Measurements from ENCODE around the gene ATXN10. TPM values are rescaled to one million over a fixed set of nuclear protein-coding genes. Genes with fewer than 3 reads are reported as not detected.

ATXN10 gene
- total and polyA plus RNA-seq, 2 of the 8 experiments (the other 6 are each of a cell fraction or from before 2014, with no cell fraction given): 134 to 210 TPM

DNA sequence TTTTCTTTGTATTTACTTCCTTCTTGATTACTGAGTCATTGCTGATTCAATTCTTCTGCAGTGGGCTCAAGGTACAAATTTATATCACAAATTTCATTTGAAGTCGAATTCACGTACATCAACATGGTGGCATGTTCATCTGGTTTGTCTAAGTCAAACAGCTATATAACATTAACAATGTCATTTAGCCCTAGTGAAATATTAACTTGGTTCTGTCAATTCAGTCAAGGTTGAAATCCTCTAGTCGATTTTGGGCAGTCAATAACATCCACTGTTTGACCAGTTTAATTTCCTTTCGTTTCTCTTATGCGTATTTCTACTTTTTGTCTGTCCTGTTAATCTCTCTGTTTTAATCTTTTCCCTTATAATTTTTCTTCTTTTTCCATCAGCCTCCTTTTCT lies 4.1 kb upstream of the ATXN10 start:
- ChIA-PET CTCF (ENCODE audit: partially characterized antibody) (no interaction called here), POLR2A (ENCODE audit: partially characterized antibody) (no interaction called here)
- Histone ChIP-seq H4K8ac (ENCODE audit: extremely low read depth, insufficient read depth, low read length) (no peak overlapping the region), H3K23ac (ENCODE audit: insufficient read length) (no peak overlapping the region), H2AK5ac (ENCODE audit: low read depth, low read length) (no peak overlapping the region), H3K79me1 (ENCODE audit: low read depth, low read length) (no peaks in the 10 kb centered on the region), H3K4me3 (ENCODE audit: extremely low read depth in 1 of 4, insufficient read depth in 2 of 4, low read depth in 3 of 4, low read length in 4 of 4) (no peak overlapping the region), H3K56ac (replicated peaks; ENCODE audit: insufficient read length, low read depth, low read length) (no peak overlapping the region), H2AFZ (ENCODE audit: low read length) (no peak overlapping the region), H3K27ac (ENCODE audit: low read depth, low read length) (no peak overlapping the region), H2BK20ac (ENCODE audit: low read length) (no peak overlapping the region), H4K5ac (ENCODE audit: insufficient read length, low read depth, low read length) (no peak overlapping the region), H2BK15ac (ENCODE audit: low read length) (no peak overlapping the region), H3K4me1 (replicated peaks in 1 of 4; ENCODE audit: control insufficient read depth in 3 of 4, insufficient read depth in 4 of 4, low read length in 3 of 4) (peaks cover 0 to 4% (median under 1%) of the 10 kb centered on the region in 4 experiments; a peak in 2 of 7 replicates), H3K9ac (replicated peaks in 1 of 4; ENCODE audit: extremely low read depth in 1 of 4, low read depth in 3 of 4, low read length in 3 of 4) (no peak overlapping the region), H3K14ac (ENCODE audit: insufficient read length) (no peak overlapping the region), H3K18ac (ENCODE audit: extremely low read depth, low read length) (no peak overlapping the region), H4K20me1 (replicated peaks in 1 of 2; ENCODE audit: control insufficient read depth in 1 of 2, insufficient read depth in 2 of 2, low read length in 2 of 2) (no peaks in the 10 kb centered on the region), H3K4ac (replicated peaks; ENCODE audit: insufficient read length, low read depth, low read length) (no peak overlapping the region), H2BK120ac (replicated peaks; ENCODE audit: low read depth, low read length) (no peak overlapping the region), H3K23me2 (ENCODE audit: low read depth, low read length) (peaks cover 6% of the 10 kb centered on the region; the same call in 1 of the 2 replicates), H3K9me3 (ENCODE audit: insufficient read depth in 2 of 2, low read depth in 1 of 2, low read length in 1 of 2) (no peaks in the 10 kb centered on the region), H2BK5ac (ENCODE audit: low read depth, low read length) (no peak overlapping the region), H3K36me3 (ENCODE audit: control insufficient read depth in 2 of 4, insufficient read depth in 4 of 4, low read length in 3 of 4) (no peaks in the 10 kb centered on the region), H3K4me2 (ENCODE audit: insufficient read depth in 1 of 2, low read depth in 2 of 2, low read length in 2 of 2) (no peak overlapping the region), H4K91ac (replicated peaks; ENCODE audit: insufficient read length, low read length) (no peak overlapping the region), H3K79me2 (ENCODE audit: control insufficient read depth in 1 of 2, insufficient read depth in 2 of 2, low read length in 2 of 2) (peaks cover 4 to 5% of the 10 kb centered on the region in 2 experiments; a peak in 3 of 4 replicates), H3K27me3 (replicated peaks in 1 of 4; ENCODE audit: control insufficient read depth in 3 of 4, extremely low read depth in 1 of 4, insufficient read depth in 3 of 4, low read length in 3 of 4) (no peaks in the 10 kb centered on the region; a peak in 1 of 7 replicates), H2BK12ac (ENCODE audit: low read depth, low read length) (no peak overlapping the region)
- FAIRE-seq: no peak
- WGBS, 2 experiments (ENCODE audit: extremely low coverage in 1 of 2, insufficient coverage in 1 of 2, insufficient read length in 1 of 2, insufficient replicate concordance in 2 of 2, low coverage in 1 of 2, low lambda C conversion rate in 2 of 2, missing lambda C conversion rate in 1 of 2): 94% methylated on average over 5 of the region's 5 CpGs; no CpG with 5 or more reads in 1 of the 2 experiments
- no peak for DNase-seq (ENCODE audit: low read depth in 1 of 2, low spot score in 2 of 2)
- TF ChIP-seq CHD2 (IDR thresholded peaks at IDR 0.05; ENCODE audit: low read length) (no peak), TAF1 (IDR thresholded peaks at IDR 0.05; ENCODE audit: low read depth, low read length) (no peak), SIRT6 (IDR thresholded peaks at IDR 0.05; ENCODE audit: low read length) (no peak), BCL11A (IDR thresholded peaks at IDR 0.05; ENCODE audit: low read depth in 2 of 2, low read length in 2 of 2) (no peak), ASH2L (IDR thresholded peaks at IDR 0.05; ENCODE audit: low read length) (no peak), JUN (IDR thresholded peaks at IDR 0.05; ENCODE audit: low read depth, low read length) (no peak)

Data from H1 (cell line).